ENCODE measurements around the gene CLIC6.

CLIC6 gene

GRCh38 chr21:34743285-34743684 lies 74.5 kb downstream of the CLIC6 start:
- Histone ChIP-seq H3K36me3 (no peaks in the 10 kb centered on the region), H3K4me3 (ENCODE audit: low read depth in 1 of 2, low read length in 1 of 2) (no peak overlapping the region), H3K27me3 (peaks cover 23% of the 10 kb centered on the region), H3K9me3 (no peaks in the 10 kb centered on the region), H3K27ac (no peak overlapping the region), H3K4me1 (ENCODE audit: control insufficient read depth in 1 of 2, insufficient read depth in 1 of 2, low read depth in 1 of 2, low read length in 1 of 2) (peaks cover 7 to 8% of the 10 kb centered on the region in 2 experiments)
- no peak for TF ChIP-seq CTCF (IDR thresholded peaks at IDR 0.05)

GRCh38 chr21:34743831-34744230 lies 75.0 kb downstream of the CLIC6 start:
- peaks cover 29% of the 10 kb centered on the region for H3K27me3 ChIP-seq
- H3K27ac ChIP-seq = no peak overlapping the region
- no peaks in the 10 kb centered on the region for H3K36me3 ChIP-seq
- peaks cover 7 to 8% of the 10 kb centered on the region in 2 experiments for H3K4me1 ChIP-seq (ENCODE audit: control insufficient read depth in 1 of 2, insufficient read depth in 1 of 2, low read depth in 1 of 2, low read length in 1 of 2)
- no peak overlapping the region for H3K4me3 ChIP-seq (ENCODE audit: low read depth in 1 of 2, low read length in 1 of 2)
- no peak for TF ChIP-seq CTCF (IDR thresholded peaks at IDR 0.05)
- H3K9me3 ChIP-seq = no peaks in the 10 kb centered on the region

- no peak overlapping the region for H3K27ac ChIP-seq
- peaks cover 7 to 8% of the 10 kb centered on the region in 2 experiments for H3K4me1 ChIP-seq (ENCODE audit: control insufficient read depth in 1 of 2, insufficient read depth in 1 of 2, low read depth in 1 of 2, low read length in 1 of 2)
- H3K36me3 ChIP-seq = no peaks in the 10 kb centered on the region
- no peak for TF ChIP-seq CTCF (IDR thresholded peaks at IDR 0.05)
- peaks cover 30% of the 10 kb centered on the region for H3K27me3 ChIP-seq
- H3K4me3 ChIP-seq (ENCODE audit: low read depth in 1 of 2, low read length in 1 of 2) = no peak overlapping the region
- no peaks in the 10 kb centered on the region for H3K9me3 ChIP-seq
Measured at GRCh38 chr21:34744801-34745200, 76.0 kb downstream of the CLIC6 start.

- peak overlapping the region in 1 of 2 experiments; percentile 34 for H3K4me3 ChIP-seq (ENCODE audit: low read depth in 1 of 2, low read length in 1 of 2)
- peaks cover 30% of the 10 kb centered on the region for H3K27me3 ChIP-seq
- H3K4me1 ChIP-seq (ENCODE audit: control insufficient read depth in 1 of 2, insufficient read depth in 1 of 2, low read depth in 1 of 2, low read length in 1 of 2) = peaks cover 7 to 8% of the 10 kb centered on the region in 2 experiments
- no peaks in the 10 kb centered on the region for H3K9me3 ChIP-seq
- no peaks in the 10 kb centered on the region for H3K36me3 ChIP-seq
- peak; percentile 83 for TF ChIP-seq CTCF (IDR thresholded peaks at IDR 0.05)
- no peak overlapping the region for H3K27ac ChIP-seq
Measured at GRCh38 chr21:34745557-34746255, 76.9 kb downstream of the CLIC6 start.

- no peak overlapping the region for H3K27ac ChIP-seq
- peaks cover 7 to 8% of the 10 kb centered on the region in 2 experiments for H3K4me1 ChIP-seq (ENCODE audit: control insufficient read depth in 1 of 2, insufficient read depth in 1 of 2, low read depth in 1 of 2, low read length in 1 of 2)
- no peak for TF ChIP-seq CTCF (IDR thresholded peaks at IDR 0.05)
- peaks cover 13% of the 10 kb centered on the region for H3K27me3 ChIP-seq
- H3K4me3 ChIP-seq (ENCODE audit: low read depth in 1 of 2, low read length in 1 of 2) = no peak overlapping the region
- H3K9me3 ChIP-seq = no peaks in the 10 kb centered on the region
- no peaks in the 10 kb centered on the region for H3K36me3 ChIP-seq
Measured at GRCh38 chr21:34748862-34749261, 80.1 kb downstream of the CLIC6 start.
